HL-60 (cell line): ENCODE measurements around the gene DCAF16.
"Not testable (repeated sequence)": the region's sequence is repeated elsewhere in the genome, so short reads cannot be mapped to it uniquely, and the experiment has no call there.

Experiments
- DNase-seq, 2 experiments: peaks; one replicate each; pipeline ENCODE4 v3.0.0-alpha.2; 2010 to 2020; ENCODE audit warnings: low read depth in 1 of 2, low spot score in 1 of 2
- H3K27ac ChIP-seq: fragments of 250-450 bp; sonication (Bioruptor Pico); replicated peaks from 2 replicates; pipeline ENCODE4 v1.5.1; 2020; ENCODE audit warnings: mild to moderate bottlenecking, moderate library complexity
- H3K27me3 ChIP-seq: fragments of 250-450 bp; sonication (Bioruptor Pico); 2 replicates; pipeline ENCODE4 v1.5.1; 2021; ENCODE audit warnings: mild to moderate bottlenecking, moderate library complexity; ENCODE audit not compliant: insufficient read depth, poor library complexity, severe bottlenecking
- H3K4me3 ChIP-seq: replicated peaks from 2 replicates; pipeline ENCODE4 v1.5.1; 2011; ENCODE audit warnings: mild to moderate bottlenecking, control low read depth, low read length; ENCODE audit not compliant: insufficient read depth
- GABPA ChIP-seq: IDR thresholded peaks from 2 replicates; pipeline ENCODE4 v1.6.1; 2012; ENCODE audit warnings: low read depth
- POLR2AphosphoS5 ChIP-seq: IDR thresholded peaks from 2 replicates; pipeline ENCODE4 v1.6.1; 2012; ENCODE audit warnings: low read depth
- SPI1 ChIP-seq: IDR thresholded peaks from 2 replicates; pipeline ENCODE4 v1.6.1; 2012; ENCODE audit warnings: low read depth, mild to moderate bottlenecking, borderline replicate concordance
- TF ChIP-seq, protein P1 (sequence below): IDR thresholded peaks from 2 replicates; pipeline ENCODE4 v1.6.1; 2012; ENCODE audit warnings: low read depth; ENCODE audit not compliant: insufficient replicate concordance
- TF ChIP-seq, protein P2 (sequence below): IDR thresholded peaks from one replicate; pipeline ENCODE4 v1.5.1; 2011; ENCODE audit warnings: low read length, control low read depth, inconsistent platforms; ENCODE audit not compliant: insufficient read depth

Gene DCAF16

DNA sequence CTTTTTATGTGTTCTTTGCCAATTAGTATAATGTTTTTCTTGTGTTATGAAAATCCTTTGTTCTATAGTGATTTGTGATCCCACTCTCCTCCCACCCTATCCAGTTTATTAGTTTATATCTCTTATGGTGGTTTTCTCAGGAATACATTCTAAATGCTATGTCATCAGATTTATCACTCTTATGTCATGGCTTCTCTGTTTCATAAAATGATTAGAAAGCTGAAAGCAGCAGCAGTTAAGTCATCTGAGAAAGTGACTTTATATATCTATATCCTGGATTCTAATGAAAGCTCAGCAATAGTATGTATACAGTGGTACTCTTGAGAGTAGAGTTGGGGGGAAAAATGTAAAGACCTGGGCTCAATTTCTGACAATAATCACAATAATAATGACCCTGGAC is 41.4 kb upstream of the DCAF16 start:
- DNase-seq, result no peak
- Histone ChIP-seq H3K4me3 (no peak overlapping the region), H3K27me3 (no peaks in the 10 kb centered on the region), H3K27ac (no peak overlapping the region)
- TF ChIP-seq GABPA, result no peak
- no peak for TF ChIP-seq POLR2AphosphoS5
- TF ChIP-seq, protein P1, sequence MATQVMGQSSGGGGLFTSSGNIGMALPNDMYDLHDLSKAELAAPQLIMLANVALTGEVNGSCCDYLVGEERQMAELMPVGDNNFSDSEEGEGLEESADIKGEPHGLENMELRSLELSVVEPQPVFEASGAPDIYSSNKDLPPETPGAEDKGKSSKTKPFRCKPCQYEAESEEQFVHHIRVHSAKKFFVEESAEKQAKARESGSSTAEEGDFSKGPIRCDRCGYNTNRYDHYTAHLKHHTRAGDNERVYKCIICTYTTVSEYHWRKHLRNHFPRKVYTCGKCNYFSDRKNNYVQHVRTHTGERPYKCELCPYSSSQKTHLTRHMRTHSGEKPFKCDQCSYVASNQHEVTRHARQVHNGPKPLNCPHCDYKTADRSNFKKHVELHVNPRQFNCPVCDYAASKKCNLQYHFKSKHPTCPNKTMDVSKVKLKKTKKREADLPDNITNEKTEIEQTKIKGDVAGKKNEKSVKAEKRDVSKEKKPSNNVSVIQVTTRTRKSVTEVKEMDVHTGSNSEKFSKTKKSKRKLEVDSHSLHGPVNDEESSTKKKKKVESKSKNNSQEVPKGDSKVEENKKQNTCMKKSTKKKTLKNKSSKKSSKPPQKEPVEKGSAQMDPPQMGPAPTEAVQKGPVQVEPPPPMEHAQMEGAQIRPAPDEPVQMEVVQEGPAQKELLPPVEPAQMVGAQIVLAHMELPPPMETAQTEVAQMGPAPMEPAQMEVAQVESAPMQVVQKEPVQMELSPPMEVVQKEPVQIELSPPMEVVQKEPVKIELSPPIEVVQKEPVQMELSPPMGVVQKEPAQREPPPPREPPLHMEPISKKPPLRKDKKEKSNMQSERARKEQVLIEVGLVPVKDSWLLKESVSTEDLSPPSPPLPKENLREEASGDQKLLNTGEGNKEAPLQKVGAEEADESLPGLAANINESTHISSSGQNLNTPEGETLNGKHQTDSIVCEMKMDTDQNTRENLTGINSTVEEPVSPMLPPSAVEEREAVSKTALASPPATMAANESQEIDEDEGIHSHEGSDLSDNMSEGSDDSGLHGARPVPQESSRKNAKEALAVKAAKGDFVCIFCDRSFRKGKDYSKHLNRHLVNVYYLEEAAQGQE, result no peak
- TF ChIP-seq, protein P2, sequence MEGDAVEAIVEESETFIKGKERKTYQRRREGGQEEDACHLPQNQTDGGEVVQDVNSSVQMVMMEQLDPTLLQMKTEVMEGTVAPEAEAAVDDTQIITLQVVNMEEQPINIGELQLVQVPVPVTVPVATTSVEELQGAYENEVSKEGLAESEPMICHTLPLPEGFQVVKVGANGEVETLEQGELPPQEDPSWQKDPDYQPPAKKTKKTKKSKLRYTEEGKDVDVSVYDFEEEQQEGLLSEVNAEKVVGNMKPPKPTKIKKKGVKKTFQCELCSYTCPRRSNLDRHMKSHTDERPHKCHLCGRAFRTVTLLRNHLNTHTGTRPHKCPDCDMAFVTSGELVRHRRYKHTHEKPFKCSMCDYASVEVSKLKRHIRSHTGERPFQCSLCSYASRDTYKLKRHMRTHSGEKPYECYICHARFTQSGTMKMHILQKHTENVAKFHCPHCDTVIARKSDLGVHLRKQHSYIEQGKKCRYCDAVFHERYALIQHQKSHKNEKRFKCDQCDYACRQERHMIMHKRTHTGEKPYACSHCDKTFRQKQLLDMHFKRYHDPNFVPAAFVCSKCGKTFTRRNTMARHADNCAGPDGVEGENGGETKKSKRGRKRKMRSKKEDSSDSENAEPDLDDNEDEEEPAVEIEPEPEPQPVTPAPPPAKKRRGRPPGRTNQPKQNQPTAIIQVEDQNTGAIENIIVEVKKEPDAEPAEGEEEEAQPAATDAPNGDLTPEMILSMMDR, result no peak
- TF ChIP-seq SPI1, result no peak

DNA sequence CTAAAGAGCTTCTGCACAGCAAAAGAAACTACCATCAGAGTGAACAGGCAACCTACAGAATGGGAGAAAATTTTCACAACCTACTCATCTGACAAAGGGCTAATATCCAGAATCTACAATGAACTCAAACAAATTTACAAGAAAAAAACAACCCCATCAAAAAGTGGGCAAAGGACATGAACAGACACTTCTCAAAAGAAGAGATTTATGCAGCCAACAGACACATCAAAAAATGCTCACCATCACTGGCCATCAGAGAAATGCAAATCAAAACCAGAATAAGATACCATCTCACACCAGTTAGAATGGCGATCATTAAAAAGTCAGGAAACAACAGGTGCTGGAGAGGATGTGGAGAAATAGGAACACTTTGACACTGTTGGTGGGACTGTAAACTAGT is 39.7 kb upstream of the DCAF16 start:
- DNase-seq, H3K27me3 ChIP-seq, H3K27ac ChIP-seq, H3K4me3 ChIP-seq: not testable (repeated sequence)

- TF ChIP-seq, protein P2, result no peak
- TF ChIP-seq POLR2AphosphoS5, result no peak
- TF ChIP-seq SPI1, result no peak
- TF ChIP-seq, protein P1, result no peak
- TF ChIP-seq GABPA, result no peak
- H3K27me3 ChIP-seq, result no peaks in the 10 kb centered on the region
- no peak overlapping the region for H3K4me3 ChIP-seq
- no peak for DNase-seq
- no peak overlapping the region for H3K27ac ChIP-seq
These were observed 35.7 kb upstream of the DCAF16 start for GRCh38 chr4:17846266-17846665.

GRCh38 chr4:17823871-17824669 is 13.5 kb upstream of the DCAF16 start:
- no peak for TF ChIP-seq POLR2AphosphoS5
- DNase-seq, result no peak
- Histone ChIP-seq H3K4me3 (no peak overlapping the region), H3K27me3 (no peaks in the 10 kb centered on the region), H3K27ac (no peak overlapping the region)

- H3K27ac ChIP-seq, result no peak overlapping the region
- no peak overlapping the region for H3K4me3 ChIP-seq
- peak in 1 of 2 experiments; percentile 10 for DNase-seq
- H3K27me3 ChIP-seq, result no peaks in the 10 kb centered on the region
- TF ChIP-seq, protein P2, result peak; percentile 26
- TF ChIP-seq SPI1 (no peak), GABPA (no peak)
These were observed 6.5 kb upstream of the DCAF16 start for GRCh38 chr4:17817027-17817426.
